HG03103 (cell line): ENCODE measurements around the gene PEX26.
"Not testable (repeated sequence)": the region's sequence is repeated elsewhere in the genome, so short reads cannot be mapped to it uniquely, and the experiment has no call there.

Source experiments
- ATAC-seq: cut with Tn5 transposase; IDR thresholded peaks from one replicate; pipeline ENCODE4 v1.9.1; 2021; ENCODE audit warnings: low read depth; ENCODE audit not compliant: unreplicated experiment

The PEX26 gene

GRCh38 chr22:18070556-18071306 lies 7.1 kb upstream of the PEX26 start:
- ATAC-seq, result no peak

- ATAC-seq, result not testable (repeated sequence)
Measured at GRCh38 chr22:18071307-18071967, 6.4 kb upstream of the PEX26 start.

GRCh38 chr22:18071968-18072310 lies 5.9 kb upstream of the PEX26 start:
- no peak for ATAC-seq

- ATAC-seq, result no peak
Measured at GRCh38 chr22:18073467-18073866, 4.3 kb upstream of the PEX26 start.

GRCh38 chr22:18073927-18074326 lies 3.9 kb upstream of the PEX26 start:
- ATAC-seq, result not testable (repeated sequence)

- ATAC-seq, result no peak
Measured at GRCh38 chr22:18075101-18075719, 2.6 kb upstream of the PEX26 start.

- ATAC-seq, result no peak
Measured at GRCh38 chr22:18075720-18076497, 1.9 kb upstream of the PEX26 start.

GRCh38 chr22:18077087-18077638 lies 627 bp upstream of the PEX26 start:
- no peak for ATAC-seq

- ATAC-seq, result peak; percentile 3
Measured at GRCh38 chr22:18078329-18079041, 695 bp downstream of the PEX26 start.

- ATAC-seq, result no peak
Measured at GRCh38 chr22:18079706-18080233, 2.0 kb downstream of the PEX26 start.

- ATAC-seq, result no peak
Measured at GRCh38 chr22:18081416-18081815, 3.6 kb downstream of the PEX26 start.

- no peak for ATAC-seq
Measured at GRCh38 chr22:18082467-18082866, 4.7 kb downstream of the PEX26 start.

- ATAC-seq, result no peak
Measured at GRCh38 chr22:18083406-18083805, 5.6 kb downstream of the PEX26 start.

GRCh38 chr22:18085188-18085587 lies 7.4 kb downstream of the PEX26 start:
- ATAC-seq, result no peak

GRCh38 chr22:18087350-18087855 lies 9.6 kb downstream of the PEX26 start:
- ATAC-seq, result no peak

- no peak for ATAC-seq
Measured at GRCh38 chr22:18088825-18089568, 11.2 kb downstream of the PEX26 start.

GRCh38 chr22:18090286-18090685 lies 12.5 kb downstream of the PEX26 start:
- ATAC-seq, result no peak

GRCh38 chr22:18091478-18091877 lies 13.7 kb downstream of the PEX26 start:
- ATAC-seq, result no peak

- ATAC-seq, result no peak
Measured at GRCh38 chr22:18091916-18092526, 14.2 kb downstream of the PEX26 start.
